Activated CD8-positive, alpha-beta T cell treated with anti-CD3 and anti-CD28 coated beads for 36 hours (primary cell): Measurements from ENCODE around the gene SLCO2A1. TPM values are rescaled to one million over a fixed set of nuclear protein-coding genes. Genes with fewer than 3 reads are reported as not detected.

Experiments used
- ATAC-seq: fragments of 200-7000 bp; cut with Tn5 transposase; one replicate; pipeline ENCODE4 v1.10.0; 2021; ENCODE audit warnings: mild to moderate bottlenecking, moderate library complexity
- CTCF ChIA-PET: fragments of 350-600 bp; sonication (Branson Sonifier 250); formaldehyde crosslinking; loops from one replicate; lab custom pipeline; 2021; ENCODE audit warnings: antibody characterized with exemption; lab: Charles Lee
- POLR2A ChIA-PET: fragments of 350-600 bp; sonication (Branson Sonifier 250); formaldehyde crosslinking; loops from one replicate; lab custom pipeline; 2021; ENCODE audit warnings: antibody characterized with exemption; lab: Charles Lee
- DNase-seq: peaks from one replicate; pipeline ENCODE4 v3.0.0-alpha.2; 2020
- H3K27ac Mint-ChIP-seq: one replicate; pipeline ENCODE4 v1.8.0; 2021; ENCODE audit warnings: mild to moderate bottlenecking, mixed read lengths
- H3K27me3 Mint-ChIP-seq: one replicate; pipeline ENCODE4 v1.8.0; 2021; ENCODE audit warnings: mixed read lengths
- H3K36me3 Mint-ChIP-seq: one replicate; pipeline ENCODE4 v1.8.0; 2021; ENCODE audit warnings: low read depth, mixed read lengths
- H3K4me1 Mint-ChIP-seq: one replicate; pipeline ENCODE4 v1.8.0; 2021; ENCODE audit warnings: low read depth, mixed read lengths
- H3K4me3 Mint-ChIP-seq: one replicate; pipeline ENCODE4 v1.8.0; 2021; ENCODE audit warnings: mild to moderate bottlenecking, moderate library complexity, mixed read lengths
- H3K9me3 Mint-ChIP-seq: one replicate; pipeline ENCODE4 v1.8.0; 2021; ENCODE audit warnings: mixed read lengths
- intact Hi-C: fragments of 100-400 bp; cut with micrococcal nuclease; formaldehyde crosslinking; loops from one replicate; pipeline ENCODE4 v1.10.0; 2022
- total RNA-seq, 2 experiments: library from RNA; stranded (reverse); gene quantifications; one replicate each; pipeline ENCODE4 v1.2.3, GENCODE V29; 2021
- TF ChIP-seq, protein P1 (sequence below): fragments of 200-600 bp; IDR thresholded peaks from one replicate; pipeline ENCODE4 v1.8.0; 2022; ENCODE audit warnings: antibody characterized with exemption, mild to moderate bottlenecking

The SLCO2A1 gene
- total RNA-seq, 2 experiments from 2014 or later, result not detected

DNA sequence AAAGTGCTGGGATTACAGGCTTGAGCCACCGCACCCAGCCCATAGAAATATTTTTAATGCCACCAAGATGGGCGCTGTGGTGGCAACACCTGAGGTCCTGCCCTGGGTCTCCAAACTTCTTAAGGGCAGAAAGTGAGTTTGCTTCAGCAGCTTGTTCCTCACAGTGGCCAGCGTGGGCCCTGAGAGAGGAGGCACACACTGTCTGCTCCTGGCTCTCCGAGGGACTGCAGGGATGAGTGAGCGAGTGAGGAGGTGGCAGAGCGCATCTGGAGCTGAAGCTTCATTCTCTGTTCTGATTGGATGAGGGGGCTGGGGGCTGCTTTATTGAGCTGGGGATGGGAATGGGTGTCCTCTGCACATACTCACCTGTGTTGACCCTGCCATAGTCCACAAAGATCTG lies 76.4 kb downstream of the SLCO2A1 start:
- ChIA-PET POLR2A (no interaction called here), CTCF (interaction anchor here (0.6 to 0.9 kb wide), 2 partner anchors 14 to 260 kb away, joined by 3 read pairs; no protein-coding TSS in a partner anchor)
- H3K4me3 Mint-ChIP-seq, result no peak overlapping the region
- intact Hi-C loops, result no loop called here
- TF ChIP-seq, protein P1, sequence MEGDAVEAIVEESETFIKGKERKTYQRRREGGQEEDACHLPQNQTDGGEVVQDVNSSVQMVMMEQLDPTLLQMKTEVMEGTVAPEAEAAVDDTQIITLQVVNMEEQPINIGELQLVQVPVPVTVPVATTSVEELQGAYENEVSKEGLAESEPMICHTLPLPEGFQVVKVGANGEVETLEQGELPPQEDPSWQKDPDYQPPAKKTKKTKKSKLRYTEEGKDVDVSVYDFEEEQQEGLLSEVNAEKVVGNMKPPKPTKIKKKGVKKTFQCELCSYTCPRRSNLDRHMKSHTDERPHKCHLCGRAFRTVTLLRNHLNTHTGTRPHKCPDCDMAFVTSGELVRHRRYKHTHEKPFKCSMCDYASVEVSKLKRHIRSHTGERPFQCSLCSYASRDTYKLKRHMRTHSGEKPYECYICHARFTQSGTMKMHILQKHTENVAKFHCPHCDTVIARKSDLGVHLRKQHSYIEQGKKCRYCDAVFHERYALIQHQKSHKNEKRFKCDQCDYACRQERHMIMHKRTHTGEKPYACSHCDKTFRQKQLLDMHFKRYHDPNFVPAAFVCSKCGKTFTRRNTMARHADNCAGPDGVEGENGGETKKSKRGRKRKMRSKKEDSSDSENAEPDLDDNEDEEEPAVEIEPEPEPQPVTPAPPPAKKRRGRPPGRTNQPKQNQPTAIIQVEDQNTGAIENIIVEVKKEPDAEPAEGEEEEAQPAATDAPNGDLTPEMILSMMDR, result no peak
- H3K4me1 Mint-ChIP-seq, result no peaks in the 10 kb centered on the region
- H3K27ac Mint-ChIP-seq, result no peak overlapping the region
- DNase-seq (no peak), ATAC-seq (no peak)
- no peaks in the 10 kb centered on the region for H3K36me3 Mint-ChIP-seq
- no peaks in the 10 kb centered on the region for H3K9me3 Mint-ChIP-seq
- H3K27me3 Mint-ChIP-seq, result no peaks in the 10 kb centered on the region

DNA sequence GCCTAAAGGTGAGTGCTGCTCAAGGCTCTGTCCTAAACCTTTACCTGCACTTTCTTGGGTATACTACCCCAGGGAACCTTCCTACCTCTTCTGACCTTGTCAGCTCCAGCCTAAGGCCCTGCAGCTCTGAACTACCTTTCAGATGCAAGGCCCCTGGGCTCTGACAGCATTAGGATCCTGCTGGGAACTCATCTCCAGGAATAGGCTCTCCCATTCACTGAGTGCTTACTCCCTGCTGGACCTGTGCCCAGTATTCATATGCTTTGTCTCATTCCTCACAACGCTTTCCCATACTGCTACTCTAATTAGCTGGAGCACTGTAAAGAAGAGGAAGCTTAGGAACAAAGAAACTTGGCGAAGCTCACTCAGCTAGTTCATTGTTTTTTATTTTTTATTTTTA lies 80.3 kb downstream of the SLCO2A1 start:
- H3K36me3 Mint-ChIP-seq, result no peaks in the 10 kb centered on the region
- DNase-seq, result no peak
- H3K27ac Mint-ChIP-seq, result no peak overlapping the region
- TF ChIP-seq, protein P1, result no peak
- peaks cover 3% of the 10 kb centered on the region for H3K4me1 Mint-ChIP-seq
- intact Hi-C loops, result no loop called here
- CTCF ChIA-PET, result no interaction called here
- H3K9me3 Mint-ChIP-seq, result no peaks in the 10 kb centered on the region
- H3K4me3 Mint-ChIP-seq, result no peak overlapping the region
- POLR2A ChIA-PET, result no interaction called here
- no peak for ATAC-seq
- H3K27me3 Mint-ChIP-seq, result no peaks in the 10 kb centered on the region

DNA sequence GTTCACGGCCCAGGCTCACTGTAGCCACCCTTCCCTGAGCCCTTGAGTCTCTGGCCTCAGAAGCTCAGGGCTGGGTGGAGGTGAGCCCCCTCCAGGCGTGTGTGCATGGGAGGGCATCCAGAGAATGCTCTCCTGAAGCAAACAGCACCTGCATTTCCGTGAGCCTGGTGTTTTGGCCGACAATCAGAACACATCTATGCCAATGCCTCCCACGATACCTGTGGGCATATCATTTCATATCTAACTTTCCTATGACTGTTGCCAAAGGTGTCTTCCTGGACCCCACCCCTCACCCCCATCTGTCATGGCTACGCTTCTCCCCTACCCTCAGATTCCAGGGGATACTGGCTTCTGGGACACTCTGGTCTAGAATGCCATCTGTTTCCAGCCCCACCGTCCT lies 80.7 kb downstream of the SLCO2A1 start:
- intact Hi-C loops, result no loop called here
- no peaks in the 10 kb centered on the region for H3K27me3 Mint-ChIP-seq
- no peak overlapping the region for H3K4me3 Mint-ChIP-seq
- CTCF ChIA-PET, result no interaction called here
- POLR2A ChIA-PET, result no interaction called here
- H3K27ac Mint-ChIP-seq, result no peak overlapping the region
- peaks cover 3% of the 10 kb centered on the region for H3K4me1 Mint-ChIP-seq
- TF ChIP-seq, protein P1, result no peak
- ATAC-seq, result no peak
- H3K9me3 Mint-ChIP-seq, result no peaks in the 10 kb centered on the region
- no peaks in the 10 kb centered on the region for H3K36me3 Mint-ChIP-seq
- no peak for DNase-seq

DNA sequence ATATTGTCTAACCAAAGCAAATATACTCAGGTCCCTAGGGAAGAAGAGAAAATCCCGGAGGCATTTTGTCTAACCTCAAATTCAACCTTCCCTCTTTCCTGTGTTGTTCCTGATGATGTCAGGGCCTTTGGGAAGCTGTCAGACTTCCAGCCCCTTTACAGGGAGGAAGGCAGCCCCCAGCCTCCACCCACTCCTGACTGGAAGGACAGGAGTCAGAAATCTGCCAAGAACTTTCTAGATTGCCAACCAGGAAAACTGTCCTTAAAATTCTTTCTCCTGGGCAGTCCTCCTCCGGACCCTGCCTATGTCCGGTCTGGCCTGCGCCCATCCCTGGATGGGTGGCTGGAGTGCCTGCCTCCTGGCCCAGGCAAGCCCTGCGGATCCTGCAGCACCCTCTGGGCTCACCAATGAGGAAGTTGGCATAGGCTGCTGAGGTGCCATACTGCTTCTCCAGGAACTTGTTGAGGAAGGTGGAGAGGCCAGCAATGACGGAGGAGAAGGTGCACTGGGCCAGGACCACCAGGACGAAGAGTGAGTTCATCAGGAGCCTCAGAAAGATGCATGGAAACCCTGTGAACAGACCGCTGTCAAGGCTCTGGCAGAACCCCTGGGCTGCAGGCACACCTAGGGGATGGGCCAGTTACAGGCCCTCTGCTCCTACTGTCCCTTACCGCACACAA lies 81.5 kb downstream of the SLCO2A1 start:
- no peaks in the 10 kb centered on the region for H3K9me3 Mint-ChIP-seq

More for the DNA sequence above, 81.5 kb downstream of the SLCO2A1 start:
- TF ChIP-seq, protein P1, result no peak
- DNase-seq (no peak), ATAC-seq (no peak)
- peaks cover 3% of the 10 kb centered on the region for H3K4me1 Mint-ChIP-seq
- H3K27ac Mint-ChIP-seq, result no peak overlapping the region
- POLR2A ChIA-PET, result no interaction called here
- no peaks in the 10 kb centered on the region for H3K27me3 Mint-ChIP-seq
- H3K36me3 Mint-ChIP-seq, result no peaks in the 10 kb centered on the region
- no peak overlapping the region for H3K4me3 Mint-ChIP-seq
- intact Hi-C loops, result no loop called here
- CTCF ChIA-PET, result no interaction called here
